Renal pelvis (tissue), 4 donors: ENCODE results near the gene CLDN2. TPM values are rescaled to one million over a fixed set of nuclear protein-coding genes. Genes with fewer than 3 reads are reported as not detected.
A peak's percentile ranks its signal among the peaks of the same experiment; 100 is the strongest.
"Not testable (repeated sequence)": the region's sequence is repeated elsewhere in the genome, so short reads cannot be mapped to it uniquely, and the experiment has no call there.

ENCODE experiments used
- DNase-seq: peaks from one replicate; pipeline ENCODE4 v3.0.0-alpha.2; 2013
- polyA plus RNA-seq, 3 donors: library from polyadenylated mRNA; unstranded; fragments of 120-200 nt; gene quantifications; one replicate each; pipeline ENCODE4 v1.2.1, GENCODE V29; 2013; ENCODE audit not compliant: insufficient read length in 3 of 3

CLDN2 gene
- polyA plus RNA-seq, 3 donors = 66.9 to 81.2 (median 71.6) TPM

GRCh38 chrX:106957856-106958255, 37.7 kb downstream of the CLDN2 start:
- DNase-seq = no peak

DNA sequence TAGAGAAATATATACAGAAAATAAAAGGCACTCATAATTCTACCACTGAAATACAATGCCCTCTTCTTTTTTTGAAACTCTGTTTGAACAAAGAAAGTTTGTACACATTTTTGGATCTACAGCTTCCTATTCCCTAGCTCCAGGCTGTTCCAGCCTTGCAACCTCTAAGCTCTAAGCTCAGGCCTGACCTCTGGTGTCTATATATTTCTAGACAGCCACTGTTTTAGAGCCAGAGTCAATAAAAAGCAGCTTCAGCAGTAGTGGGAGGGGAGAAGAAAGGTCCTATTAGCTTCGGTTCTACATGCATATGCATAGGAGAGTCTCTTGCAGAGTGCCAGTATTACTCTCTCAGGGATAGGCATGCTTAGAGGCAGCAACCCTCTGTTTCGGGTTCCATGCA, 39.7 kb downstream of the CLDN2 start:
- peak; percentile 19 for DNase-seq

DNA sequence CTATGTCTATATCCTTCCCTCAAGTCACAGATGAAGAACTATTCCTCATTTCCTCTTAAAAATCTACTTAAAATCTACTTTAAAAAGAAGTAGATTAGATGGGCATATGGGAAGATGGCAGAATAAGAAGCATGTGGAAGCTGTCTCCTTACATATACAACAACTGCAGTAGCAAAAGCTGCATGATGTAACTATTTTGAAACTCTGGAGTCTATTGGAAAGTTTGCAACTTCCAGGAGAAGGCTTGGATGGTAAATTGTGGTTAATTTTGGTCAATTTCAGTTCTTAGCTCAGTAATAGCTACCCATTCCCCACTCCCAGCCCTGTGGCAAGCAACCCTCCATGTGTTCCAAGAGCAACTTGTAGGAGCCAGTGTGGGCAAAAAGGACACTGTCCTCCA, 42.9 kb downstream of the CLDN2 start:
- no peak for DNase-seq

DNA sequence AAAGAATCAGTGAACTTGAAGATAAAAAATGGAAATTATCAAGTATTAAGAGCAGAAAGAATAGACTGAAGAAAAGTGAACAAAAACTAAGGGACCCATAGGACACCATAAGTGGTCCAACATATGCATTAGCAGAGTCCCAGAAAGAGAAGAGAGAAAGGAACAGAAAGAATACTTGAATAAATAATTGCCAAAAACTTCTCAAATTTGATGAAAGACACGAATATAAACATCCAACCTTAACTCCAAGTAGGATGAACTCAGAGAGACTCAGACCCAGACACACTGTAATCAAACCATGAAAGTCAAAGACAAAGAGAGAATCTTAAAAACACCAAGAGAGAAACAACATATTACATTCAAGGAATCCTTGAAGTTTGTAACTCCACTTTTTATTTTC, 44.1 kb downstream of the CLDN2 start:
- no peak for DNase-seq

GRCh38 chrX:106966547-106966946, 46.3 kb downstream of the CLDN2 start:
- DNase-seq = not testable (repeated sequence)

DNA sequence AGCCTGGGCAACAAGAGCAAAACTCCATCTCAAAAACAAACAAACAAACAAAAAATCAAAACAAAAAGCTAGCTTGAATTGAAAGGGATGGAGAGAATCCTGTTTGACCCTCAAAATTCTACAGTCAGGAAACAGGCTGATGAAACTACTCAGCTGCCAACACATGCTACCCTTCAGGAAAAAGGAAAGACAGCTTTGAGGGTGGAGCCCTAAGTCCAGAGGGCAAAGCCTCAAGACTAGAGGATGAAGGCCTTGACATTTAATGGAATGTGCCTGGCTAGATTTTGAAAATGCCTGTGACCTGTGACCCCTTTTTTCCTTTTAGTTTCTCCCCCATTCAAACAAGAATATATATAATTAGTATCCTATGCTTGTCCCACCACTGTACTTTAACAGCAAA, 52.7 kb downstream of the CLDN2 start:
- no peak for DNase-seq

DNA sequence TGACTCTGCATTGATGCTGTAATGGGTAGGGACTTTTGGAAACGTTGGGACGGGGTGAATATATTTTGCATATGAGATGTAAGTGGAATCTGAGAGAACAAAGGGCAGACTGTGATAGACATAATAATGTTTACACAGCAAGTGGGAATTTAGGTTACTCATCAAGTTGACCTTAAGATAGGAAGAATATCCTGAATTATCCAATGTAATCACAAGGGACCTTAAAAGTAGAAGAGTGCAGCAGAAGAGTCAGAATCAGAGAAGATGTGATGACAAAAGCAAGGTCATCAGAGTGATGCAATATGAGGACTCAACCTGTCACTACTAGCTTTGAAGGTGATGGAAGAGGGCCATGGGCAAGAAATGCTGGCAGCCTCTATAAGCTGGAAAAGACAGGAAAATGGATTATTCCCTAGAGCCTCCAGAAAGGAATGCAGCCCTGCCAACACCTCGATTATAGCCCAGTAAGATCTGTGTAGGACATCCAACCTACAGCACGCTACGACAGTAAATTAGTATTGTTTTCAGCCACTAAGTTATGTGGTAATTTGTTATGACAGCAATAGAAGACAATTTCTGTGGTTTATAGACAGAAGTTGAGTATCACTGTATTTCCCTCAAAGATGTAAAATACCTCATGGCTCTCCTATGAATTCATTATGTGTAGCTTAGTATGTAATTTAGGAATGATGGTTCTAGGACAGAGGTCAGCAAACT, 53.4 kb downstream of the CLDN2 start:
- DNase-seq = no peak

GRCh38 chrX:106976416-106976815, 56.2 kb downstream of the CLDN2 start:
- no peak for DNase-seq

Other genes starting within 250 kb of the CLDN2 start
- 10 to 100 TPM; 10.8 to 12.7 (median 12.0) TPM for gene RNF128, start 193.7 kb upstream of the CLDN2 start, polyA plus RNA-seq
- 1 to 10 TPM; 3.9 to 5.9 (median 4.7) TPM for gene TBC1D8B, start 117.7 kb upstream of the CLDN2 start, polyA plus RNA-seq
- 1 to 10 TPM; 2.6 to 4.0 (median 2.8) TPM for gene RIPPLY1, start 17.1 kb upstream of the CLDN2 start, polyA plus RNA-seq
- 10 to 100 TPM; 18.3 to 20.8 (median 19.7) TPM for gene MORC4, start 79.8 kb downstream of the CLDN2 start, polyA plus RNA-seq
- gene RBM41, start 198.4 kb downstream of the CLDN2 start, polyA plus RNA-seq = 10 to 100 TPM; 18.8 to 34.6 (median 31.1) TPM